Measurements from ENCODE around the gene GZMM.

- no peak for TF ChIP-seq CTCF (conservative IDR thresholded peaks at IDR 0.05; ENCODE audit: low read depth, low read length)
- TF ChIP-seq EZH2 (IDR thresholded peaks at IDR 0.05; ENCODE audit: low read length, unreplicated experiment) = no peak
- TF ChIP-seq EZH2phosphoT487 (IDR thresholded peaks at IDR 0.05; ENCODE audit: borderline replicate concordance, low read length) = no peak
Measured at GRCh38 chr19:494171-495080, 49.4 kb upstream of the GZMM start.

Measured in PC-3 (cell line).